Fibroblast of lung (primary cell): ENCODE data around the gene RDH16. TPM values are rescaled to one million over a fixed set of nuclear protein-coding genes. Genes with fewer than 3 reads are reported as not detected.
"Not testable (repeated sequence)": the region's sequence is repeated elsewhere in the genome, so short reads cannot be mapped to it uniquely, and the experiment has no call there.

Experiments used
- DNase-seq, 2 donors: peaks; one replicate each; pipeline versions ENCODE4 v3.0.0 to v3.0.0-alpha.2; 2010; ENCODE audit warnings: low read depth in 2 of 2
- H2AFZ ChIP-seq: 2 replicates; pipeline ENCODE4 v1.5.1; 2012; ENCODE audit warnings: low read length, control low read depth, inconsistent platforms
- H3K27ac ChIP-seq: 2 replicates; pipeline ENCODE4 v1.5.1; 2011; ENCODE audit warnings: low read length, control low read depth; ENCODE audit not compliant: insufficient read depth
- H3K27me3 ChIP-seq: 2 replicates; pipeline ENCODE4 v1.5.1; 2011; ENCODE audit warnings: mild to moderate bottlenecking, low read length; ENCODE audit not compliant: control insufficient read depth, insufficient read depth
- H3K36me3 ChIP-seq: 2 replicates; pipeline ENCODE4 v1.5.1; 2011; ENCODE audit warnings: low read length; ENCODE audit not compliant: control insufficient read depth, insufficient read depth
- H3K4me1 ChIP-seq: 2 replicates; pipeline ENCODE4 v1.5.1; 2011; ENCODE audit warnings: low read length; ENCODE audit not compliant: control insufficient read depth, insufficient read depth; ENCODE audit errors: extremely low read depth
- H3K4me2 ChIP-seq: 2 replicates; pipeline ENCODE4 v1.5.1; 2011; ENCODE audit warnings: low read length, control low read depth; ENCODE audit not compliant: insufficient read depth; ENCODE audit errors: extremely low read depth
- H3K4me3 ChIP-seq, 4 experiments: fragments of 200-600 bp in 1 of 4; sonication (generic) in 1 of 4; replicated peaks in 1 of 4; 2 replicates each; pipeline ENCODE4 v1.5.1; 2011 to 2016; ENCODE audit warnings: low read length in 4 of 4, low read depth in 3 of 4, mild to moderate bottlenecking in 3 of 4, control low read depth in 2 of 4, inconsistent platforms in 1 of 4, mixed read lengths in 1 of 4; ENCODE audit not compliant: insufficient read depth in 1 of 4; ENCODE audit errors: control extremely low read depth in 1 of 4
- H3K79me2 ChIP-seq: 2 replicates; pipeline ENCODE4 v1.5.1; 2012; ENCODE audit warnings: mild to moderate bottlenecking, low read length, inconsistent platforms; ENCODE audit not compliant: control insufficient read depth, insufficient read depth
- H3K9ac ChIP-seq: 2 replicates; pipeline ENCODE4 v1.5.1; 2011; ENCODE audit warnings: mild to moderate bottlenecking, low read length, control low read depth; ENCODE audit not compliant: insufficient read depth
- H3K9me3 ChIP-seq: 2 replicates; pipeline ENCODE4 v1.5.1; 2012; ENCODE audit warnings: low read depth, low read length; ENCODE audit not compliant: control insufficient read depth, insufficient read depth
- H4K20me1 ChIP-seq: 2 replicates; pipeline ENCODE4 v1.5.1; 2011; ENCODE audit warnings: low read length; ENCODE audit not compliant: control insufficient read depth, insufficient read depth; ENCODE audit errors: extremely low read depth
- EZH2 ChIP-seq: IDR thresholded peaks from 2 replicates; pipeline ENCODE4 v1.5.1; 2012; ENCODE audit warnings: low read length, control low read depth, mild to moderate bottlenecking; ENCODE audit errors: missing control alignments
- polyA plus RNA-seq, 2 donors: library from polyadenylated mRNA; depleted of rRNA in 1 of 2; stranded (reverse) in 1 of 2; unstranded in 1 of 2; fragments of >200 nt; gene quantifications; 2 replicates each; pipeline ENCODE4 v1.2.1, GENCODE V29; 2011 to 2012; ENCODE audit warnings: missing spikeins in 1 of 2
- total RNA-seq: library from RNA; depleted of rRNA; stranded (reverse); fragments of >200 nt; gene quantifications from 2 replicates; pipeline ENCODE4 v1.2.1, GENCODE V29; 2014
- TF ChIP-seq, protein P1 (sequence below), 2 donors: IDR thresholded peaks in 1 of 2; conservative IDR thresholded peaks in 1 of 2; 1 replicate in 1 of 2; 2 replicates in 1 of 2; pipeline ENCODE4 v1.5.1; 2011 to 2012; ENCODE audit warnings: low read length in 2 of 2, control low read depth in 1 of 2, inconsistent platforms in 1 of 2, low read depth in 1 of 2, mild to moderate bottlenecking in 1 of 2

Gene RDH16
- total and polyA plus RNA-seq, 2 donors (not counting 1 experiment from before 2014, with no cell fraction given): 0.17 TPM; not detected in 1

DNA sequence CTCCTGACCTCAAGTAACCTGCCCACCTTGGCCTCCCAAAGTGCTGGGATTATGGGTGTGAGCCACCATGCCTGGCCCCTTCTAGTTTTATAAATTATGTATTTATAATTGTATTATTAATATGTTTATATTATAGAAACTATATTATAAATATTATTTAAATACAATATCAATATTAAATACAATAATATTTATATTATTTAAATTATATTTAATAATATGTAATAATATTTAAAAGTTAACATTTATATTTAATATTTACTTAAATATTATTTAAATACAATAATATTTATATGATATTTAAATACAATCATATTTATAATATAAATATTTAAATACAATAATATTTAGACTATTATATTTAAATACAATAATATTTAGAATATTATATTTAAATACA lies 43.2 kb downstream of the RDH16 start:
- Histone ChIP-seq H4K20me1 (no peaks in the 10 kb centered on the region), H2AFZ (no peak overlapping the region), H3K4me3 (no peak overlapping the region), H3K27me3 (no peaks in the 10 kb centered on the region), H3K36me3 (no peaks in the 10 kb centered on the region), H3K4me2 (no peak overlapping the region), H3K79me2 (no peaks in the 10 kb centered on the region), H3K4me1 (no peaks in the 10 kb centered on the region), H3K9ac (no peak overlapping the region), H3K27ac (no peak overlapping the region), H3K9me3 (no peaks in the 10 kb centered on the region)
- DNase-seq: no peak
- TF ChIP-seq, protein P1, sequence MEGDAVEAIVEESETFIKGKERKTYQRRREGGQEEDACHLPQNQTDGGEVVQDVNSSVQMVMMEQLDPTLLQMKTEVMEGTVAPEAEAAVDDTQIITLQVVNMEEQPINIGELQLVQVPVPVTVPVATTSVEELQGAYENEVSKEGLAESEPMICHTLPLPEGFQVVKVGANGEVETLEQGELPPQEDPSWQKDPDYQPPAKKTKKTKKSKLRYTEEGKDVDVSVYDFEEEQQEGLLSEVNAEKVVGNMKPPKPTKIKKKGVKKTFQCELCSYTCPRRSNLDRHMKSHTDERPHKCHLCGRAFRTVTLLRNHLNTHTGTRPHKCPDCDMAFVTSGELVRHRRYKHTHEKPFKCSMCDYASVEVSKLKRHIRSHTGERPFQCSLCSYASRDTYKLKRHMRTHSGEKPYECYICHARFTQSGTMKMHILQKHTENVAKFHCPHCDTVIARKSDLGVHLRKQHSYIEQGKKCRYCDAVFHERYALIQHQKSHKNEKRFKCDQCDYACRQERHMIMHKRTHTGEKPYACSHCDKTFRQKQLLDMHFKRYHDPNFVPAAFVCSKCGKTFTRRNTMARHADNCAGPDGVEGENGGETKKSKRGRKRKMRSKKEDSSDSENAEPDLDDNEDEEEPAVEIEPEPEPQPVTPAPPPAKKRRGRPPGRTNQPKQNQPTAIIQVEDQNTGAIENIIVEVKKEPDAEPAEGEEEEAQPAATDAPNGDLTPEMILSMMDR (conservative IDR thresholded peaks at IDR 0.05 in 1 of 2, IDR thresholded peaks at IDR 0.05 in 1 of 2; ENCODE audit: low read depth in 1 of 2, low read length in 2 of 2): no peak
- TF ChIP-seq EZH2: no peak

DNA sequence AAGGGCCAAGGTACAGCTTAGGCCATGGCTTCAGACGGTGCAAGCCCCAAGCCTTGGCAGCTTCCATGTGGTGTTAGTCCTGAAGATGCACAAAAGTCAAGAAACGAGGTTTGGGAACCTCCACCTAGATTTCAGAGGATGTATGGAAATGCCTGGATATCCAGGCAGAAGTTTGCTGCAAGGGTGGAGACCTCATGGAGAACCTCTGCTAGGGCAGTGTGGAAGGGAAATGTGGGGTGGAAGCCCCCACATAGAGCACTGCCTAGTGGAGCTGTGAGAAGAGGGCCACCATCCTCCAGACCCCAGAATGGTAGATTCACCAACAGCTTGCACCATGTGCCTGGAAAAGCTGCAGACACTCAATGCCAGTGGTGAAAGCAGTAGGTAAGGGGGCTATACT lies 48.0 kb downstream of the RDH16 start:
- not testable (repeated sequence) for H2AFZ ChIP-seq, H3K36me3 ChIP-seq, H3K27ac ChIP-seq, H3K4me1 ChIP-seq, H4K20me1 ChIP-seq, H3K9me3 ChIP-seq, DNase-seq, H3K27me3 ChIP-seq, H3K4me2 ChIP-seq, H3K79me2 ChIP-seq, H3K9ac ChIP-seq, H3K4me3 ChIP-seq

DNA sequence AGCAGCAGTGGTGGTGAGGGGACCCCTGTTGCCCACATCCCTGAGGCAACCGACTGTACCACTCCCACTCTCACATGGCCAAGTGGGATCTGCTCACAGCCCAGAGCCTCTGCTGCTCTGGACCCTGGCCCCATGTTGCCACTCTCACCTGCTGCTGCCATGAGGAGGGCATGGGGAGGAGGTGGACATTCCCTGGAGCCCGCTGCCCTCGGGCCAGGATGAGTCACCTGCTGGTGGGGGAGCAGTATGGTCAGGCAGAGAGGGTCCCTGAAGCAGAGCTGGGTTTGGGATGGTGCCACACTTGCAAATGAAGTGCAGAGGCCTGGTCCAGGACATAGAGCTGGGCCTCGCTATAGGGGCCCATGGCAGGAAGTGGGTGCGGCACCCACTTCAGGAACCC lies 49.3 kb downstream of the RDH16 start:
- no peaks in the 10 kb centered on the region for H3K79me2 ChIP-seq
- no peaks in the 10 kb centered on the region for H3K27me3 ChIP-seq
- no peak overlapping the region for H3K4me2 ChIP-seq
- no peak overlapping the region for H2AFZ ChIP-seq
- no peaks in the 10 kb centered on the region for H3K36me3 ChIP-seq
- no peak overlapping the region for H3K4me3 ChIP-seq
- H3K9me3 ChIP-seq: no peaks in the 10 kb centered on the region
- no peak overlapping the region for H3K9ac ChIP-seq
- no peaks in the 10 kb centered on the region for H4K20me1 ChIP-seq
- no peaks in the 10 kb centered on the region for H3K4me1 ChIP-seq
- H3K27ac ChIP-seq: no peak overlapping the region
- TF ChIP-seq, protein P1 (conservative IDR thresholded peaks at IDR 0.05 in 1 of 2, IDR thresholded peaks at IDR 0.05 in 1 of 2; ENCODE audit: low read depth in 1 of 2, low read length in 2 of 2): no peak
- no peak for TF ChIP-seq EZH2
- DNase-seq: no peak
